HG02938 (cell line): ENCODE results near the gene PCDHGA8.
"Not testable (repeated sequence)": the region's sequence is repeated elsewhere in the genome, so short reads cannot be mapped to it uniquely, and the experiment has no call there.

Experiments
- ATAC-seq: cut with Tn5 transposase; IDR thresholded peaks from one replicate; pipeline ENCODE4 v1.9.1; 2021; ENCODE audit warnings: mild to moderate bottlenecking, moderate library complexity; ENCODE audit not compliant: unreplicated experiment

Gene PCDHGA8

DNA sequence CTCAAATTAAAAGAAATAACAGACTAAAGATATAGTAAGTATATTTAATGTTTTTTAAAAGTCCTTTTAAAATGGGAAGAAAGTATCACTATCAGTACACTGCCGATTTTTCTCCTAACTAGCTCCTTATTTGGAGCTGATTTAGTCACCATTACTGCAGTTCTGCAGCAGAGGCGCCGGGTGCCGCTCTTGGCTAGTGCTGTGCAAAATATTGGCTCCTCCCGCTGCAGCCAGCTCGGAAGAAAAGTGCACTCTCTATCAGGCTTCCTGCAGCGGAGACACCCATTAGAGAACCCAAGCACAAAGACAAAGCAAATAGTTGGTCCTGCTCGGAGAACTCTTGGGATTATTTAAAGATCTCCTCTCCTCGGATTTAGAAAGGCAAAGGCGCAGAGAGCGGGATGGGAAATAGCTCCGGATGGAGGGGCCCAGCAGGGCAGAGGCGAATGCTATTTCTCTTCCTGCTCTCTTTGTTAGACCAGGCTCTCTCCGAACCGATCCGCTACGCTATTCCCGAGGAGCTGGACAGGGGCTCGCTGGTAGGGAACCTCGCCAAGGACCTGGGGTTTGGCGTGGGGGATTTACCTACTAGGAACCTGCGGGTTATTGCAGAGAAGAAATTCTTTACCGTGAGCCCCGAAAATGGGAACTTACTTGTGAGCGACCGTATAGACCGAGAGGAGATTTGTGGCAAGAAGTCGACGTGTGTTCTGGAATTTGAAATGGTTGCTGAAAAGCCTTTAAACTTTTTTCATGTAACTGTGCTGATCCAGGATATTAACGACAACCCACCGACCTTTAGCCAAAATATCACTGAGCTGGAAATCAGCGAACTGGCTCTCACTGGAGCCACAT lies 22.2 kb upstream of the PCDHGA8 start, which contains the start of gene PCDHGB3:
Gene PCDHGB3, plus strand, starts transcription at position 249 of the 855 bp plus-strand sequence. Its CDS starts 153 bp downstream, at position 402.
- ATAC-seq = peak; percentile 64

GRCh38 chr5:141371572-141372475 lies 20.6 kb upstream of the PCDHGA8 start:
- ATAC-seq = no peak

DNA sequence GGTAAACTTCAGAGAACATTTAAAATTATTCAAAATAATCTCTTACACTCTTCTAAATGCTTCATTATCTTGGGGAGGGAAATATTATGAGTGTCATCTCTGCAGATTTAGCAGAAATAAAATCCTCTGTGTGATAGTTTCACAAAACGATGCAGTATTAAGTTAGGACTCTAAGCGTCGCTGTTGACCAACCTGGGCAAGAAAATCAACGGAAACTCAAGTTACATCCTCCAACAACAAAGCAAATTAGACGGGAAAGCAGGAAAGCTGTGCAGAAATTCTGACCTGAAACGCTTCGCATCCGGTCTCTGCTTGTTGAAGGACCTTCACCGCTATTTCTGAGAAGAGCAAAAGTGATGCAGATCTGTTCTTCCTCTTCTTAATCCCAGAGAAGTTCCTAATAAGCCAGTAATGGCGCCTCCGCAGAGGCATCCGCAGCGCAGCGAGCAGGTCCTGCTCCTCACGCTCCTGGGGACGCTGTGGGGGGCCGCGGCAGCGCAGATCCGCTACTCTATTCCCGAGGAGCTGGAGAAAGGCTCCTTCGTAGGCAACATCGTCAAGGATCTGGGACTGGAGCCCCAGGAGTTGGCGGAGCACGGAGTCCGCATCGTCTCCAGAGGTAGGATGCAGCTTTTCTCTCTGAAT lies 18.6 kb upstream of the PCDHGA8 start, which contains the start of gene PCDHGA6:
Gene PCDHGA6, plus strand, starts transcription at position 219 of the 645 bp plus-strand sequence. Its CDS starts 193 bp downstream, at position 412.
- ATAC-seq = no peak

DNA sequence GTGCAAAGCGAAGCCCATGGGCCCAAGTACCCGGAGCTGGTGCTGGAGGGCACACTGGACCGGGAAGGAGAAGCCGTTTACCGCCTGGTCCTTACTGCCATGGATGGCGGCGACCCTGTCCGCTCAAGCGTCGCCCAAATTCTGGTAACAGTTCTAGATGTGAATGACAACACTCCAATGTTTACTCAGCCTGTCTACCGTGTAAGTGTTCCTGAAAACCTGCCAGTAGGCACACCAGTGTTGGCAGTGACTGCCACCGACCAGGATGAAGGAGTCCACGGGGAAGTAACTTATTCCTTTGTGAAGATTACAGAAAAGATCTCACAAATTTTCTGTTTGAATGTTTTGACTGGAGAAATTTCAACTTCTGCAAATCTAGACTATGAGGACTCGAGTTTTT lies 17.8 kb upstream of the PCDHGA8 start:
- ATAC-seq = no peak

DNA sequence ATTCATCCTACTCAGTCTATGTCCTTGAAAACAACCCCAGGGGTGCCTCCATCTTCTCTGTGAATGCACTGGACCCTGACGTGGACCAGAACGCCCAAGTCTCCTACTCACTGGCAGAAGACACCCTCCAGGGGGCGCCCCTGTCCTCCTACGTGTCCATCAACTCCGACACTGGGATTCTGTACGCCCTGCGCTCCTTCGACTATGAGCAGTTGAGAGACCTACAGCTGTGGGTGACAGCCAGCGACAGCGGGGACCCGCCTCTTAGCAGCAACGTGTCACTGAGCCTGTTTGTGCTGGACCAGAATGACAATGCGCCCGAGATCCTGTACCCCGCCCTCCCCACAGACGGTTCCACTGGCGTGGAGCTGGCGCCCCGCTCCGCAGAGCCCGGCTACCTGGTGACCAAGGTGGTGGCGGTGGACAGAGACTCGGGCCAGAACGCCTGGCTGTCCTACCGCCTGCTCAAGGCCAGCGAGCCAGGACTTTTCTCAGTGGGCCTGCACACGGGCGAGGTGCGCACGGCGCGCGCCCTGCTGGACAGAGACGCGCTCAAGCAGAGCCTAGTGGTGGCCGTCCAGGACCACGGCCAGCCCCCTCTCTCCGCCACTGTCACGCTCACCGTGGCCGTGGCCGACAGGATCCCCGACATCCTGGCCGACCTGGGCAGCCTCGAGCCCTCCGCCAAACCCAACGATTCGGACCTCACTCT lies 16.8 kb upstream of the PCDHGA8 start:
- ATAC-seq = not testable (repeated sequence)

- no peak for ATAC-seq
Measured at GRCh38 chr5:141382469-141383294, 9.8 kb upstream of the PCDHGA8 start, which contains the start of gene PCDHGA7. TSS of gene PCDHGA7 (plus strand) at chr5:141382742. CDS start at chr5:141382900, 158 bp downstream.

DNA sequence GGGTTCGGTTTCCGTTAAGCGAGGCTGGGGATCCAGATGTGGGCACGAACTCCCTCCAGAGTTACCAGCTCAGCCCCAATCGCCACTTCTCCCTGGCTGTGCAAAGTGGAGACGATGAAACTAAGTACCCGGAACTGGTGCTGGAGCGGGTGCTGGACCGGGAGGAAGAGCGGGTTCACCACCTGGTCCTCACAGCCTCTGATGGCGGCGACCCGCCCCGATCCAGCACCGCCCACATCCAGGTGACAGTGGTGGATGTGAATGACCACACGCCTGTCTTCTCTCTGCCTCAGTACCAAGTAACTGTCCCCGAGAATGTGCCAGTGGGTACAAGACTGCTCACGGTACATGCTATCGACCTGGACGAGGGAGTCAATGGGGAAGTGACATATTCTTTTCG lies 9.1 kb upstream of the PCDHGA8 start:
- no peak for ATAC-seq

DNA sequence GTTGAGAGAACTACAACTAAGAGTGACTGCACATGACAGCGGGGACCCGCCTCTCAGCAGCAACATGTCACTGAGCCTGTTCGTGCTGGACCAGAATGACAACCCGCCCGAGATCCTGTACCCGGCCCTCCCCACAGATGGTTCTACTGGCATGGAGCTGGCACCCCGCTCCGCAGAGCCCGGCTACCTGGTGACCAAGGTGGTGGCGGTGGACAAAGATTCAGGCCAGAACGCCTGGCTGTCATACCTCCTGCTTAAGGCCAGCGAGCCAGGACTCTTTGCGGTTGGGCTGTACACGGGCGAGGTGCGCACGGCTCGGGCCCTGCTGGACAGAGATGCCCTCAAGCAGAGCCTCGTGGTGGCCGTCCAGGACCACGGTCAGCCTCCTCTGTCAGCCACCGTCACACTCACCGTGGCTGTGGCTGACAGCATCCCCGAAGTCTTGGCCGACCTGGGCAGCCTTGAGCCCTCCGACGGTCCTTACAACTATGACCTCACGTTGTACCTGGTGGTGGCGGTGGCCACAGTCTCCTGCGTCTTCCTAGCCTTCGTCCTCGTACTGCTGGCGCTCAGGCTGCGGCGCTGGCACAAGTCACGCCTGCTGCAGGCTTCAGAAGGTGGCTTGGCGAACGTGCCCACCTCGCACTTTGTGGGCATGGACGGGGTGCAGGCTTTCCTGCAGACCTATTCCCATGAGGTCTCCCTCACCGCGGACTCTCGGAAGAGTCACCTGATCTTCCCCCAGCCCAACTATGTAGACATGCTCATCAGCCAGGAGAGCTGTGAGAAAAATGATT lies 7.8 kb upstream of the PCDHGA8 start:
- no peak for ATAC-seq

DNA sequence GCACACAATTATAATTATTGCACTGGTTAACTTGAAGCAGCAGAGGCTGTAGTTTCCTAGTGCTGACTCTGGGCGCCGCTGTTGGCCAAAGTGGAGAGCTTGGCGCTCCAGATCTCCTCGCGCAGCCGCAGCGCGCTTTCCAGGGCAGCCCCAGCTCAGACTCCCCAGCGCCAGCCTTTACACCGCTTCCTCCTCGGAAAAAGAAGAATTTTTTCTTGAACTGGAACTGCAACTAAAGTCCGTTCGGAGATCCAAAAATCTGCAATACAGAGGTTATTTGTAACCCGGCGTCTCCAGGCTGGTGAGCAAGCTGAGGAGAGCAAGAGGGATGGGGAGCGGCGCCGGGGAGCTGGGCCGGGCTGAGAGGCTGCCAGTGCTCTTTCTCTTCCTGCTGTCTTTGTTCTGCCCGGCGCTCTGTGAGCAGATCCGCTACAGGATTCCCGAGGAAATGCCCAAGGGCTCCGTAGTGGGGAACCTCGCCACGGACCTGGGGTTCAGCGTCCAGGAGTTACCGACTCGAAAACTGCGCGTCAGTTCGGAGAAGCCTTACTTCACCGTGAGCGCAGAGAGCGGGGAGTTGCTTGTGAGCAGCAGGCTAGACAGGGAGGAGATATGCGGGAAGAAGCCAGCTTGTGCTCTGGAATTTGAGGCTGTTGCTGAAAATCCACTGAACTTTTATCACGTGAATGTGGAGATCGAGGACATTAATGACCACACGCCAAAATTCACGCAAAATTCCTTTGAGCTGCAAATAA lies 4.7 kb upstream of the PCDHGA8 start, which contains the start of gene PCDHGB4:
Gene PCDHGB4, plus strand, starts transcription at position 142 of the 755 bp plus-strand sequence. Its CDS starts 187 bp downstream, at position 329.
- not testable (repeated sequence) for ATAC-seq

DNA sequence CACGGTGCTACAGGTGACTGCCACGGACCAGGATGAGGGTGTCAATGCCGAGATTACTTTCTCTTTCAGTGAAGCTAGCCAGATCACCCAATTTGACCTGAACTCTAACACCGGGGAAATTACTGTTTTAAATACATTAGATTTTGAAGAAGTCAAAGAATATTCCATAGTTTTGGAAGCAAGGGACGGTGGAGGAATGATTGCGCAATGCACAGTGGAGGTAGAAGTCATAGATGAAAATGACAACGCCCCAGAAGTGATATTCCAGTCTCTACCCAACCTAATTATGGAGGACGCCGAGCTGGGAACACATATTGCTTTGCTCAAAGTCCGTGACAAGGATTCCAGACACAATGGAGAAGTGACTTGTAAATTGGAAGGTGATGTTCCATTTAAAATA lies 3.8 kb upstream of the PCDHGA8 start:
- ATAC-seq = no peak

DNA sequence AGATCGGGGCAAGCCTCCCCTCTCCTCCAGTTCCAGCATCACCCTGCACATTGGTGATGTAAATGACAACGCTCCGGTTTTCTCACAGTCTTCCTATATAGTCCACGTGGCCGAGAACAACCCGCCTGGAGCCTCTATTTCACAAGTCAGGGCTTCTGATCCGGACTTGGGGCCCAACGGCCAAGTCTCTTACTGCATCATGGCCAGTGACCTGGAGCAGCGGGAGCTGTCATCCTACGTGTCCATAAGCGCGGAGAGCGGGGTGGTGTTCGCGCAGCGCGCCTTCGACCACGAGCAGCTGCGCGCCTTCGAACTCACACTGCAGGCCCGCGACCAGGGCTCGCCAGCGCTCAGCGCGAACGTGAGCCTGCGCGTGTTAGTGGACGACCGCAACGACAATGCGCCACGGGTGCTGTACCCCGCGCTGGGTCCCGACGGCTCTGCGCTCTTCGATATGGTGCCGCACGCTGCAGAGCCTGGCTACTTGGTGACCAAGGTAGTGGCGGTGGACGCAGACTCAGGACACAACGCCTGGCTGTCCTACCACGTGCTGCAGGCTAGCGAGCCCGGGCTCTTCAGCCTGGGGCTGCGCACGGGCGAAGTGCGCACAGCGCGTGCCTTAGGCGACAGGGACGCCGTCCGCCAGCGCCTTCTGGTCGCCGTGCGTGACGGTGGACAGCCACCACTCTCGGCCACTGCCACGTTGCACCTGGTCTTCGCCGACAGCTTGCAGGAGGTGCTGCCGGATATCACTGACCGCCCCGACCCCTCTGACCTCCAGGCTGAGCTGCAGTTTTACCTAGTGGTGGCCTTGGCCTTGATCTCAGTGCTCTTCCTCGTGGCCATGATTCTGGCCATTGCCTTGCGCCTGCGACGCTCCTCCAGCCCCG lies 3.0 kb upstream of the PCDHGA8 start:
- no peak for ATAC-seq

GRCh38 chr5:141393267-141393666 lies 834 bp downstream of the PCDHGA8 start:
- ATAC-seq = no peak

DNA sequence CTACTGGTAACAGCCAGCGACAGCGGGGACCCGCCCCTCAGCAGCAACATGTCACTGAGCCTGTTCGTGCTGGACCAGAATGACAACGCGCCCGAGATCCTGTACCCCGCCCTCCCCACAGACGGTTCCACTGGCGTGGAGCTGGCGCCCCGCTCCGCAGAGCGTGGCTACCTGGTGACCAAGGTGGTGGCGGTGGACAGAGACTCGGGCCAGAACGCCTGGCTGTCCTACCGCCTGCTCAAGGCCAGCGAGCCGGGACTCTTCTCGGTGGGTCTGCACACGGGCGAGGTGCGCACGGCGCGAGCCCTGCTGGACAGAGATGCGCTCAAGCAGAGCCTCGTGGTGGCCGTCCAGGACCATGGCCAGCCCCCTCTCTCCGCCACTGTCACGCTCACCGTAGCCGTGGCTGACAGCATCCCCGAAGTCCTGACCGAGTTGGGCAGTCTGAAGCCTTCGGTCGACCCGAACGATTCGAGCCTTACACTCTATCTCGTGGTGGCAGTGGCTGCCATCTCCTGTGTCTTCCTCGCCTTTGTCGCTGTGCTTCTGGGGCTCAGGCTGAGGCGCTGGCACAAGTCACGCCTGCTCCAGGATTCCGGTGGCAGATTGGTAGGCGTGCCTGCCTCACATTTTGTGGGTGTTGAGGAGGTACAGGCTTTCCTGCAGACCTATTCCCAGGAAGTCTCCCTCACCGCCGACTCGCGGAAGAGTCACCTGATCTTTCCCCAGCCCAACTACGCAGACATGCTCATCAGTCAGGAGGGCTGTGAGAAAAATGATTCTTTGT lies 2.2 kb downstream of the PCDHGA8 start:
- not testable (repeated sequence) for ATAC-seq

- peak; percentile 81 for ATAC-seq
Measured at GRCh38 chr5:141397756-141398551, 5.5 kb downstream of the PCDHGA8 start, which contains the start of gene PCDHGB5. TSS of gene PCDHGB5 (plus strand) at chr5:141397947. CDS start at chr5:141398128, 181 bp downstream.

- ATAC-seq = no peak
Measured at GRCh38 chr5:141398608-141399007, 6.2 kb downstream of the PCDHGA8 start.
